HG02798 (cell line): Measurements from ENCODE around the gene SLC35F6.
A peak's percentile ranks its signal among the peaks of the same experiment; 100 is the strongest.
"Not testable (repeated sequence)": the region's sequence is repeated elsewhere in the genome, so short reads cannot be mapped to it uniquely, and the experiment has no call there.

Experiments
- ATAC-seq: cut with Tn5 transposase; IDR thresholded peaks from one replicate; pipeline ENCODE4 v1.9.1; 2021; ENCODE audit warnings: mild to moderate bottlenecking; ENCODE audit not compliant: unreplicated experiment, poor library complexity

Gene SLC35F6

DNA sequence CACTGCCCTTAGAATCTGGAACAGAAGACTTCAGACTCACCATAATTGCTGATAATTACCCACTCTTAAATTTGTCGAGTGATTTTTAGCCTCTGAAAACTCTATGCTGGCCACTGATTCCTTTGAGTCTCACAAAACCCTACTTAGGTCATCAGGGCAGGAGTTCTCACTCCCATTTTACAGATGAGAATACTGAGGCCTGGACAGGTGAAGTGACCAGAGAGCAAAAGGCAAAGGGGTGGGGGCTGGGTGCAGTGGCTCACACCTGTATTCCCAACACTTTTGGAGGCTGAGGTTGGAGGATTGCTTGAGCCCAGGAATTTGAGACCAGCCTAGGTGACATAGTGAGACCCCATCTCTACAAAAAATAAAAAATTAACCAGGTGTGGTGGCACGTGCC, 34.8 kb upstream of the SLC35F6 start:
- ATAC-seq, result no peak

DNA sequence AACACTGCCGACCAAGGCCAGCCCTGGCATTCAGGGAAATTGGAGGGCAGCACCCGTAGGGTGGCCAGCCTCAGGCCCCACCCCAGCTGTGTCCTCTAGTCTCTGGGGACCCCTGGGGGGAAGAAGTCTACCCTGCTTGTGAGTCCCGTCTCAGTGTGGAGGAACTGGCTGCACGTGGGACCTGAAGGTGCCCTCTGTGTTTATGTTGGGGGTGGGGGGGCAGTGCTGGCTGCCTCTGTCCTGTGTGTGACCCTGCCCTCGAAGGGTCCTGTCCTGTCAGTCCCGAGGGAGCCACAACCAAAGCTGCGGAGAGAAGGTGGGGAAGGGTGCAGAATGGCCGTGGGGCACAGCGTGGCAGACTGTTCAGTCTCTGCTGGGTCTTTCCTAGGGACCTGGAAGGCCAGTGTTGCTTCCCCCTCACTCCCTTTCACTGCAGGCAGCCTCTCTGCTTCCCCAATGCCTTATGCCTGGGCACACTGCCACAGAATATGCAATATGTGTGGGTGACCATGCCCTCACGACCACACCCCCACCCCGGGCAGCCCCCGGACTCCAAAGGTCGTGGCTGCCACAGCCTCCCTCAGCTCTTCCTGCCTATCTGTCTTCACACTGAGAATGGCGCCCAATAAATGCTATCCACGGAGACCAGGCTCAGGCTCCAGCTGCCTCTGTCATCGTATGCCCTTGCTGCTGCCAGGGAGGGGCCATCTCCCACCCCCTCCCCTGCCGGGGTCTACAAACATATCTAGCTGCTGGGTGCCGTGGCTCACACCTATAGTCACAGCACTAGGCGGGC, 33.3 kb upstream of the SLC35F6 start:
- ATAC-seq, result no peak

DNA sequence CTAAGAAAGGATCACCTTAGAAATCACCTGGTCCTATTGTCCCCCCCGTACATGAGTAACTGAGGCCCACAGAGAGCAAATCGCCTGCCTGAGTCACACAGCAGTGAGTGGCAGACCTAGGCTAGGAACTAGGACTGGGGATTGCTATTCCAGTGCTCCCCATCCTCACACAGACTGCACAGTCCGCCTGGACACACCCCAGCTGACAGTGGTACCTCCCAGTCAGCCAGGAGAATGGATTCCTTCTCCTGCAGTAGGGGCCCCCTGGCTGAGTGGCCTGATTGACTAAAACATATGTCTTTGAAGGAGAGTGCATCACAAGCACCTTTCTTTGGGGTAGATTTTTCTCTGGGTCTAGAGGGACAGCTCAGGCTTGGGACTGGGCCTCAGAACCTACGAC, 32.4 kb upstream of the SLC35F6 start:
- no peak for ATAC-seq

DNA sequence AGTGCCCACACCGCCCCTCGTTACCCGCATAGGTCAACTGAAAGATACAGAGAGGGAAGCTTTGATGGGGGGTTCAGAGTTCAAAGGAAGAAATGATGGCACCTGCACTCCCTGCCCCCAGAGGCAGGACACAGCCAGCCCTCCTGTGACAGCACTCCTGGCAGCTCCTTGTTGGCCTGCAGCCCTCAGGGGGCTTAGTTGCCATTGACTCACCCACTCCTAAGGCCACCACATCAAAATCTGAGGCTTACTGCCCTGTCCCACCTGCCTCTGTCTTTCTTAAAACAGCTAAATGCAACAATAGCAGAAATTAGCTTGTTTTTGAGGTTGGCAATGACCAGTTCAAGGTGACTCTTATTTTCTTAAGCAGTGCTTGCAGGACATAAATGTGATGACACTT, 31.6 kb upstream of the SLC35F6 start:
- no peak for ATAC-seq

GRCh38 chr2:26733413-26733812, 30.7 kb upstream of the SLC35F6 start:
- no peak for ATAC-seq

DNA sequence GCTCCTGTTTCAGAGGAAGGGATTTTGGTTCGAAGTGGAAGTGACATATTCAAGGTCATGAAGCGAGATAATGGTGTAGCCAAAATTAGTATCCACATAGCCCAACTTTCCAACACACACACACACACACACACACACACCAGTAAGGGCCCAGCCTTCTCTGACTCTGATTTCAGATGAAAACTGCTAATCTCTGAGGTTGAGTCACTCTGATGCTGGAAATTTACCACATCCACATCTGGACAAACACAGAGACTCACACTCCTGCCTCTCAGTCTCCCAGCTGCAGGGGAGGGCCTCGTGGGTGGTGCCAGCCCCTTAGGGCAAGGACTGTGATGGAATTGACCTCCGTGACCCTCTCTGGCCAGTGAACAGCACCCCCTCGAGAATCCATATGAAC, 29.0 kb upstream of the SLC35F6 start:
- no peak for ATAC-seq

DNA sequence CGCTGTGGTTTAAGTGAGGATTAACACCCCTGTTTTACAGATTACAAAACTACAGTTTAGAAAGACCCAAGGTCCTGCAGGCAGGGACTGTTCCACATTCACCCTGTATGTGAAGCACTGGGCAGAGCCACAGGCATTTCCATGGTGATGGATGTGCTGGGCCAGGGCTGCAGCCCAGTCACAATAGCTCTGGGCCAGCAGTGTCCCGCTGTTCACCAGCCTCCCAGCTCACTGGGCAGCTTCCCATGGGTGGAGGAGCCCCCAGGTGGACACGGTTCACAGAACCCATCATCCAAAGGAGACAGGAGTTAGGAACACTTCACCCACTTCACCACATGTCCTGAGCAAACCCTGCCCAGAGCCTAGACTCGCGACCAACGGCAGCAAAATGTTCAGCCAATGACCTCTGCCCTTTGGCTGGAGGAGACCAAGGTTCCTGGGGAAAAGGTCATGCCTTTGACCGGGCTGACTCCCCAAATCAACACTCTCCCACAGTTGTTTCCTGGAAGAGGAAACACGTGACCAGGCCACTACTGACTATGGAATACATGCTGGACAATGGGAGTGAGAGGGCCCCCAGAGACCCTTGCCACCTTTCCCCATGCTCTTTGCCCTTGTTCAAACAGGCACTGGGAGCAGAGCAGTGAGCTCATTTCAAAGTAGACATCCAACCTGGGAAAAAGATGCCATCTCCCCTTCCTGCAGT, 28.0 kb upstream of the SLC35F6 start:
- no peak for ATAC-seq

GRCh38 chr2:26737221-26737620, 26.9 kb upstream of the SLC35F6 start:
- ATAC-seq, result no peak

- ATAC-seq, result no peak
Measured at GRCh38 chr2:26738481-26738880, 25.6 kb upstream of the SLC35F6 start.

GRCh38 chr2:26739514-26739913, 24.6 kb upstream of the SLC35F6 start:
- ATAC-seq, result no peak

GRCh38 chr2:26740346-26740745, 23.7 kb upstream of the SLC35F6 start:
- no peak for ATAC-seq

DNA sequence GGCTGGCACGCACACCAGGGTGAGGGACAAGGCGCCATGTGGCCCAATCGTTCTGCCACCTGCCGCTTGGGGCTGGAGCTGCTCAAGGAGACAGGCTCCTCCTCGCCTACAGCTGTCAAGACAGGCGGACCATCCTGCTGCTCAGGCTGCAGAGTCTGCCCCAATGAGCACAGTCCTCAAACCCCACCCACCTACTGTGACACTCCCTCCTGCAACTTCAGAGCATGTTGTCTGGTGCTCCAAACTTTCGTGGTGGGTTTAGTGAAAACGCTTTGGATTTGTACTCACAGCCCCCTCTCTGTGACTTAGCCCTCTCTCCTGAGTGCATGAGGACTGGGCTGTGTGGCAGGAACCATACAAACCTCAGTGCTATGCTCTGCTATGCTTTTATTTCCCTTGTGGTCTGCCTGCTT, 23.2 kb upstream of the SLC35F6 start:
- no peak for ATAC-seq

- no peak for ATAC-seq
Measured at GRCh38 chr2:26742048-26742770, 21.9 kb upstream of the SLC35F6 start.

DNA sequence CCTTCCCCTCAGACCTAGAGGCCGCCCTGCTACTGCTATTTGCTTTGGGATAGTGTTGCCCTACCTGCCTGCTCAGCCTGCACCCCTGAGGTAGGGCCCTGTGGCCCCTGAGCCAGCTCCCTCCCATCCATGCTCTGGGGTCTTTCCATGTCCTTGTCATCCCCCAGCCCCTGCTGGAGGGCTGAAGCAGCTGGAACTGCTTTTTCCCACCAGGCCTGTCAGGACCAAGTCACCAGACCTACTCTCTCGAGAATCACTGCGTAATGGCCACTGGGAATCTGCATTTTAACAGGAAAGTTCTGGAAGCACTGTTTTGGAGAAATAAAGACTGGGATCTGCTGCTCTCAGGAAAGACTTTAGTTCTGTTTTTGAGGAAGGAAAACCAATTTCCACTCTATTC, 20.2 kb upstream of the SLC35F6 start:
- ATAC-seq, result no peak

- no peak for ATAC-seq
Measured at GRCh38 chr2:26744953-26745352, 19.1 kb upstream of the SLC35F6 start.

DNA sequence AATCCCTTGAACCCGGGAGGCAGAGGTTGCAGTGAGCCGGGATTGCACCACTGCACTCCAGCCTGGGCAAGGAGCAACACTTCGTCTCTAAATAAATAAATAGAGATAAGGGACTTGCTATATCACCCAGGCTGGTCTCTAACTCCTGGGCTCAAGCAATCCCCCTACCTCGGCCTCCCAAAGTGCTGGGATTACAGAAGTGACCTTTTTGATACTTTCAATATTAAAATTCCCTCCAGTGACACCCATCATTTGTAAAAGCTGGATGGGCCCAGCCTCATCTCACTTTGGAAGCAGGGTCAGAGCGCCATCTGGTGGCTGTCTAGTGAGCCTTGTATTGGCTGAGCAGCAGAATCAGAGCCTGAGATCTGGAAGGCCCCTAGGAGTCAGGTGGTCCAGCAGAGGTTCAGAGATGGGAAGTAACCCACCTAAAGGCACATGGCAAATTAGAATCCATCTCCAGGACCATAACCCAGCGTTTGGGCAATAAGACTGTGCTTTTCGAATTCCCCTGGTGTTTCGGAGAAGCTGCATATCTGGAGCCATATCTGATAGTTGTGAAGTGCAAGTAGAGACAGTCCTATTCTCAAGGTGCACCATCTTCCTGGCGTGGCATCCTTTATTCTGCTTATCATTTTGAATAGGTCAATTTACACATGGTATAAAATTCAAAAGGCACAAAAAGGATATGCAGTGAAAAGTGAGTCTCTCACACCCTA, 18.3 kb upstream of the SLC35F6 start:
- ATAC-seq, result peak; percentile 52

DNA sequence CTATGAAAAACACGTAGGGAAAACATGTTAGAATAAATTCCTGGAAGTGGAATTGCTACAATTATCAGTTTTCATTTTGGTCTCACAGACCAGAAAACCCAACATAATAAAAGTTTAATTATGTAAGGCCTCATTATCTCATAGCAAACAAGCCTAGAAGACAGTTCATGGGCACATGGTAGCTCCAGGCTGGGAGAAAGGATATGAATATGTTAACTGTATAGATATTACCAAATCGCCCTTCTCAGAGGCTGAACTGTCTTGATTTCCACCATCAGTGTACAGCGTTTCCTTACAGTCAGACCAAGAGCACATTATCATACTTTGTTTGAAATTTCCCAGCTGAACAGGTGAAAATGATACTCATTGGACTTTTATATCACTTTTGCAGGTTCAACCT, 17.1 kb upstream of the SLC35F6 start:
- ATAC-seq, result no peak

DNA sequence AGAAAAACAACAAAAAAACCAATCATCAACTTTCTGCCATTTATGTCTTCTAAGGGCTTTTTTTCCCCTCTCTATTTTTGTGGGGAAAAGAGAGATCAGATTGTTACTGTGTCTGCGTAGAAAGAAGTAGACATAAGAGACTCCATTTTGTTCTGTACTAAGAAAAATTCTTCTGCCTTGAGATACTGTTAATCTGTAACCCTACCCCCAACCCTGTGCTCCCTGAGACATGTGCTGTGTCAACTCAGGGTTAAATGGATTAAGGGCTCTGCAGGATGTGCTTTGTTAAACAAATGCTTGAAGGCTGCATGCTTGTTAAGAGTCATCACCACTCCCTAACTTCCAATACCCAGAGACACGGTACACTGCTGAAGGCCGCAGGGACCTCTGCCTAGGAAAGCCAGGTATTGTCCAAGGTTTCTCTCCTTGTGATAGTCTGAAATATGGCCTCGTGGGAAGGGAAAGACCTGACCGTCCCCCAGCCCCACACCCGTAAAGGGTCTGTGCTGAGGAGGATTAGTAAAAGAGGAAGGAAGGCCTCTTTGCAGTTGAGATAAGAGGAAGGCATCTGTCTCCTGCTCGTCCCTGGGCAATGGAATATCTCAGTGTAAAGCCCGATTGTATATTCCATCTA, 14.2 kb upstream of the SLC35F6 start:
- ATAC-seq, result not testable (repeated sequence)

- ATAC-seq, result not testable (repeated sequence)
Measured at GRCh38 chr2:26750467-26750866, 13.6 kb upstream of the SLC35F6 start.

DNA sequence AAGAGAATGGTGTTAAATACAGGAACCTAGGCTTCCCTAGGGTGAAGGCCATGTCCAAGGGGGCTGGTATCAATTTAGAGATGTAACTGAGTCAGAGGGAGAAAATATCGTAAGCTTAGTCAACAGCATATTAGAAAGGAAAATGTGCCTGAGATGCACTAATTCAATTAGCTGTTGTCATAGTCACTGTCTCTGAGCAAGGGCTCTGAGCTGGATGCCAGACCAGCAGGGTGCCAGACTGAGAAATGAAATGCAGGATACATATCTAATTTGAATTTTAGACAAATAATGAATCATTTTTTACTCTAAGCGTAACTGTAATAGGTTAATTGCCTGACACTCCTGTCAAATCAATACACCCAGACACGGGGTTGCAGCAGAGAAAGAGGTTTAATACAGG, 11.4 kb upstream of the SLC35F6 start:
- ATAC-seq, result no peak
